Activated CD8-positive, alpha-beta memory T cell treated with anti-CD3 and anti-CD28 coated beads, Interleukin-2, amount 50 U/mL, for 4 hours (primary cell): Measurements from ENCODE around the gene TDRD6.
"Not testable (repeated sequence)": the region's sequence is repeated elsewhere in the genome, so short reads cannot be mapped to it uniquely, and the experiment has no call there.

Experiments used
- DNase-seq: peaks from one replicate; pipeline ENCODE4 v3.0.0-alpha.2; 2020

The TDRD6 gene, protein sequence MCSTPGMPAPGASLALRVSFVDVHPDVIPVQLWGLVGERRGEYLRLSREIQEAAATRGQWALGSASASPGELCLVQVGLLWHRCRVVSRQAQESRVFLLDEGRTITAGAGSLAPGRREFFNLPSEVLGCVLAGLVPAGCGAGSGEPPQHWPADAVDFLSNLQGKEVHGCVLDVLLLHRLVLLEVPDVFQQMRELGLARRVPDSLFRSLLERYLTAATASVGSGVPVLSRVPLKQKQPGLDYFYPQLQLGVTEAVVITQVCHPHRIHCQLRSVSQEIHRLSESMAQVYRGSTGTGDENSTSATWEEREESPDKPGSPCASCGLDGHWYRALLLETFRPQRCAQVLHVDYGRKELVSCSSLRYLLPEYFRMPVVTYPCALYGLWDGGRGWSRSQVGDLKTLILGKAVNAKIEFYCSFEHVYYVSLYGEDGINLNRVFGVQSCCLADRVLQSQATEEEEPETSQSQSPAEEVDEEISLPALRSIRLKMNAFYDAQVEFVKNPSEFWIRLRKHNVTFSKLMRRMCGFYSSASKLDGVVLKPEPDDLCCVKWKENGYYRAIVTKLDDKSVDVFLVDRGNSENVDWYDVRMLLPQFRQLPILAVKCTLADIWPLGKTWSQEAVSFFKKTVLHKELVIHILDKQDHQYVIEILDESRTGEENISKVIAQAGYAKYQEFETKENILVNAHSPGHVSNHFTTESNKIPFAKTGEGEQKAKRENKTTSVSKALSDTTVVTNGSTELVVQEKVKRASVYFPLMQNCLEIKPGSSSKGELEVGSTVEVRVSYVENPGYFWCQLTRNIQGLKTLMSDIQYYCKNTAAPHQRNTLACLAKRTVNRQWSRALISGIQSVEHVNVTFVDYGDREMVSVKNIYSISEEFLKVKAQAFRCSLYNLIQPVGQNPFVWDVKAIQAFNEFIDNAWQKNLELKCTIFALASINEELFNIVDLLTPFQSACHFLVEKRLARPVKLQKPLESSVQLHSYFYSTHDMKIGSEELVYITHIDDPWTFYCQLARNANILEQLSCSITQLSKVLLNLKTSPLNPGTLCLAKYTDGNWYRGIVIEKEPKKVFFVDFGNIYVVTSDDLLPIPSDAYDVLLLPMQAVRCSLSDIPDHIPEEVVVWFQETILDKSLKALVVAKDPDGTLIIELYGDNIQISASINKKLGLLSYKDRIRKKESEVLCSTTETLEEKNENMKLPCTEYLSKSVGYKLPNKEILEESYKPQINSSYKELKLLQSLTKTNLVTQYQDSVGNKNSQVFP (N-terminal part only)

DNA sequence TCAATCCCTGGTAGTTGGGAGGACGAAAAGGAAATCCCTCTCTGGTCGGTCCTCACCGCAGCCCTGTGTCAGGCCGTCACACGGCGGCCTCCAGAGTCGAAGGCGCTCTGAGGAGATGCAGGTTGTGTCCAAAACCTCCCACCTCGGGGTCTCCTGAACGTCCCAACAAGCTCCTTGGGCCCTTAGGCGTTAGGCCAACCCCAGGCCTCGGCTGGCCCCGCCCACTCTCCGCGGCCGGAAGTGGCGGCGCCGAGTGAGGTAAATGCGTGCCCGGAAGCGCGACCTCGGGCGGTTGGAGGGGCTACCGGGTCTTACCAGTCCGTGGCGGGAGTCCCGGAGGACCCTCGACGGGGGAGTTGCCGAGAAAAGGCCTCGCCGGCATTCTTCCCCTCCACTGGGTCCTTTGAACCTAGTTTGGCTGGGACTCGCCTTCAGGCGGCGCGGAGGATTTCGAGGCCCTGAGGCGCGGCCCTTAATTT is at the start of gene TDRD6:
Gene TDRD6 (plus strand): TSS at position 267 of the 479 bp plus-strand sequence. CDS start 244 bp downstream, outside the sequence.
- no peak for DNase-seq

GRCh38 chr6:46637933-46638332 is 49.8 kb upstream of the TDRD6 start:
- no peak for DNase-seq

- no peak for DNase-seq
These were observed 49.0 kb upstream of the TDRD6 start for GRCh38 chr6:46638650-46639049.

- DNase-seq = no peak
These were observed 44.5 kb upstream of the TDRD6 start for GRCh38 chr6:46642928-46643751.

GRCh38 chr6:46645265-46645664 is 42.4 kb upstream of the TDRD6 start:
- no peak for DNase-seq

GRCh38 chr6:46648108-46648507 is 39.6 kb upstream of the TDRD6 start:
- not testable (repeated sequence) for DNase-seq

DNA sequence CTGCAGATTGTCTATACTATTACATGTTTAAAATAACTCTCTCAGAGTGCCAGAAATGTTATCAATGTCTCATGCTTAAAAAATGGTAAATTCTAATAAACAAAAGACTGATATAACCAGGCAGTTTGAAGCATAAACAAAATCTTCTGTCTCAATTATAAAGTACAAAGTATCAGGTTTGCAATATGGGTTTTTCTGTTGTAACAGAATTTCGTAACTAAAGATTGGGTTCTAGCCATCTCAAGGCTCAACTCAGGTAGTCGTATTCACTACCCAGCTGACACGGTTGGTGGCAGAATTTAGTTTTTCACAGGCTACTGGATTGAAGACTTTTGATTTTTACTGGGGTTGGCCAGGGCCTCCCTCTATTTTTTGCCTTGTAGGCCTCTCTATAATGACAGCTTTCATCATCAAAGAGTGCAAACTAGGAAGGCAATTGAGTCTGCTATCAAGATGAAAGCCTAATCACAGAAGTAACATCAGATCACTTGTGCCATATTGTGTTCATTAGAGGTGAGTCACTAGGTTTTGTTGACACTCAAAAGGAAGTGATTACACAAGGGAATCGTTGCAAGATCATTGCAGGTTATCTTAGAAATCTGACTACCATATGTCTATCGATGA is 38.7 kb upstream of the TDRD6 start:
- DNase-seq = no peak

DNA sequence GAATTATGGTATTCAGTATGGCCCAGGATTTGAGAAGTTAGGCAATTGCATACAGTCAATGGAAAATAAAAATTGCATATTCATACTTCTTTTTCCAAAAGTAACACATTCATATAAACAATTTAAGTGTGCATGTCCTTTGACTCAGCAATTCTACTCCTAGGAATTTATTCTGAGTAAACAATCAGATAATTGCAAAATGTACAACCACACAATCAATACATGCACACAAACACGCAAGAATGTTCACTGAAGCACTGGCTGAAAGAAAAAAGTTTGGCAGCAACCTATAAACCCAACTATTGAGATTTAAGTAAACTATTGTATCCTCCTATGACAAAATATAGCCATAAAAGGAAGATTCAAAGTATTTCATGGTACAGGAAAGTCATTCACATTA is 36.7 kb upstream of the TDRD6 start:
- no peak for DNase-seq

DNA sequence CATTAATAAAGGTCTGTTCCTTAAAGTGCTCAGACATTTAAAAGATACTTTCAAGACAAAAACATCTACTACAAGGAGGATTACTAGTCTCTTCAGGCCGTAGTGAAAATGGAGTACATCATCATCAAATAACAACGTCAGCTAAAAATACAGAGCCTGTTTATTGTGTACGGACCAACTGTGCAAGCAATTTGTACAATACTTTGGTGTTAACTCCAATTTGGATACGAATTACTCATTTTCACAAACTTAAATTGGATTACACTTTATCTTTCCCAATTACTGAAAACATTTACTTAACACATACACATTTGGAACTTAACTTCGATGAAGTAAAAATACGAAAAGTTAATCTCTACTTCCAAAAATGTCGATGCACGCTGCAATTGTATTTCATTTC is 35.9 kb upstream of the TDRD6 start:
- DNase-seq = no peak

GRCh38 chr6:46652232-46652602 is 35.5 kb upstream of the TDRD6 start:
- DNase-seq = no peak

DNA sequence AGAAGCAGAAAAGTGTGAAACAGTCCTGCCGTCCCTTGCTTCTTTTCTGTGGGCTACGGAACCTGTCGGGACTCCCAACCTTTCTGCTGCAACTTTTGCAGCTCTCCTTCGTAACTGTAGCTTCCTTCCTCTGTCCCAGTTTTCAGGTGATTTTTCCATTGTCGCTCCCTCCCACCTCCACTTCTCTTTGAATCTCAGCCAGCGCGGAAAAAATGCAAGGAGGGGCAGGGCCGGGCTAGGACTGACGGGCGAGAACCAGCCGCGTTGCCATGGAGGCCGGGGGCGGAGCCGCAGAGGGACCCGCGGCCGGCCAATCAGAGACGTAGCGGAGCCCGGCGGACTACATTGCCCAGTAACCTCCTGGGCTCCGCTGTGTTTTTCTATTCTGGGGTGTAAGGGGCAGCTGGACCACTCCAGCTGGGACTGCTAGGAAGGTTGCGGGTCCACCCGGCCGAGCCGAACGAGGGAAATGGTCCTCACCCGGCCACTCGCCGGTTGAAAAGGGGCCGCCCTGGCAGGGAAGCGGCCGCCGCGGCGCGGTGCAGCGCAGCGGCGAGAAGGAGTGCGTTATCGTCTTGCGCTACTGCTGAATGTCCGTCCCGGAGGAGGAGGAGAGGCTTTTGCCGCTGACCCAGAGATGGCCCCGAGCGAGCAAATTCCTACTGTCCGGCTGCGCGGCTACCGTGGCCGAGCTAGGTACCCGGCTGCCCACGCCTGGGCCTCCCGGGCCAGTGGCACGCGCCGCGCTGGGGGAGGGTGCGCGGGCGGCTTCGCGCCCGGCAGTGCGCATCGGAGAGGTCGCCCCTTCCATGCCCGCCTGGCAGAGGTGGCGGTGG is 34.9 kb upstream of the TDRD6 start, which contains the start of the genes CYP39A1 and SLC25A27:
Gene CYP39A1 (minus strand): TSS at position 216 of the 836 bp plus-strand sequence. CDS start 236 bp downstream, outside the sequence.
Gene SLC25A27 (plus strand): TSS at position 373 of the 836 bp plus-strand sequence. CDS start 218 bp downstream, at position 591.
- peak; percentile 79 for DNase-seq

DNA sequence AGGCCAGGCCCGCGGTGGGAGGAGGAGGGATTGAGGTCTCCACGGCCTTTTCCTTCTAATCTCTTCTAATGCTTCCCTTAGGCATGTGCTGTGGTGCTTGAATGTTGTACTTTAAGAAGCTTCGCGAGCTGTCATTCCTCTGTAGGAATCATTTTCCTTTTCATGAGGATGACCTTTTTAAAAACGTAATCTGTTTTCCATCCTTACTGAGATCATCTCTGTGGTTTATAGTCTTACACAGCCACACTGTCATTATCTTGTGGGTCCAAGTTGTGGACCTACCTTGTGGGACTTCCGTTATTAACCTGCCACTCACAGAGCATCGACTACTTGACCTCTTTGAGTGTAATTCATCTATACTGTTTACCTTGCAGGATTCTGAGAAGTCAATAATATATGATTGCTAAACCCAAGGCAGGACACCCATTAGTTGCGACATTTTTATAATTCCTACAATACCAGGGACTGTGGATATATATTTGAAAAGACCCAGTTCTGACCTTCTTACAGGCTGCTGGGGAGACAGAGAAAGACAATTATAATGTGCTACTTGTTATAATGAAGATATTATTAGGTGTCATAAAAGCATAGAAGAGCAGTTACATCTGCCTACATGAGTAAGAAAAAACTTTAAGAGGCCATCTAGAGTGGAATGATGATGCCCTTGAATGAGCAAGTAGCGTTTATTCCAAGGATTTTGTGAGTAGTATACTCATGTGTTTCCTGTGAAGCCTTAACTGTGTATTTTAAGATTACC is 34.1 kb upstream of the TDRD6 start:
- no peak for DNase-seq

DNA sequence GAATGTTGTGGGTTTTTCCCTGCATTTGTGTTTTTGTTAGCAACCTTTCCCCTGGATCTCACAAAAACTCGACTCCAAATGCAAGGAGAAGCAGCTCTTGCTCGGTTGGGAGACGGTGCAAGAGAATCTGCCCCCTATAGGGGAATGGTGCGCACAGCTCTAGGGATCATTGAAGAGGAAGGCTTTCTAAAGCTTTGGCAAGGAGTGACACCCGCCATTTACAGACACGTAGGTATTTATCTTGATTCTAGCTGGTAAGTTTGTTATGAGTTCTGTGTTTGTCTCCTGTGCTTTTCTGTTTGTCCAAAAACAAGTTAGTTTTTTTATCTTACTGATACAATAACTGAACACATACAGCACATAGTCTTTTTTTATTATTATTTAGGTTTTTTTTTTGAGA is 31.9 kb upstream of the TDRD6 start:
- DNase-seq = no peak

- DNase-seq = no peak
These were observed 30.0 kb upstream of the TDRD6 start for GRCh38 chr6:46657642-46658041.

GRCh38 chr6:46661483-46661882 is 26.2 kb upstream of the TDRD6 start:
- DNase-seq = no peak

DNA sequence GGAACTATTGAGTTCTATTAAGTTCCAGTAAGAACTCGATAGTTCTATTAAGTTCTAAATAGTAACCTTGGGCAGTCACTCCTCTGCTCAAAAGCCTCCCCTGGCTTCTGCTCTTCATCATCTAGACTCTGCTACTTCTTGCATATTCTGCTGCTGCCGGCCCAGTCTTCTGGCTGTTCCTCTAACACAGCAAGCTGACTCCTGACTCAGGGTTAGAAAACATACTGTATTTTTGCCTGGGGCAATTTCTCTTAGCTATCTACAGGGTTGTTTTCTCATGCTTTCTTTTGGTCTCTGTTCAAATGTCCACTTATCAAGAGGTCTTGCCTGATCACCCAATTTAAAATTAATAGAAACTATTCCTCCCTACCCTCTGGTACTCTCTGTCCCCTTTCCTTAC is 20.3 kb upstream of the TDRD6 start:
- DNase-seq = no peak

DNA sequence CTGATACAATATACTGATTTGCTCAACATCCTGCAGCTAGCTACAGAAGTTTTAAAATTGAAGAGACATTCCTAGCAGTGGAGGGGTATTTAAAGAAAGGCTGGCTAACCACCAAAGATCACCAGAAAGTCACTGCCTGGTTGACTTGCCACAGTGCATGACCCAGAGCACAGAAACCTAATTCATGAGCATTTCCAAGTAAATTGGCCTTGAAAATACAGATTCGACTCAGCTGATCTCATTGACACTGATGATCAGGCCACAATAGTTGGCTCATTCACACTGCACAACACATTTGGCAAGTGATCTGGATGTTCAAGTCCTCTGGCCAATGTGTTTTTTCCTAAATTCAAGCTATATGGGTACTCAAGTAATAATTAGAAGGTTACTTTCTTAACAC is 13.3 kb upstream of the TDRD6 start:
- no peak for DNase-seq

- DNase-seq = no peak
These were observed 10.9 kb upstream of the TDRD6 start for GRCh38 chr6:46676604-46677313.

- no peak for DNase-seq
These were observed 10.4 kb upstream of the TDRD6 start for GRCh38 chr6:46677314-46677654.
